HG03469 (cell line): ENCODE measurements around the gene DUSP9.
"Not testable (repeated sequence)": the region's sequence is repeated elsewhere in the genome, so short reads cannot be mapped to it uniquely, and the experiment has no call there.

Experiments used
- ATAC-seq: cut with Tn5 transposase; IDR thresholded peaks from one replicate; pipeline ENCODE4 v1.9.1; 2021; ENCODE audit warnings: mild to moderate bottlenecking, moderate library complexity, moderate number of reproducible peaks; ENCODE audit not compliant: unreplicated experiment

Gene DUSP9

DNA sequence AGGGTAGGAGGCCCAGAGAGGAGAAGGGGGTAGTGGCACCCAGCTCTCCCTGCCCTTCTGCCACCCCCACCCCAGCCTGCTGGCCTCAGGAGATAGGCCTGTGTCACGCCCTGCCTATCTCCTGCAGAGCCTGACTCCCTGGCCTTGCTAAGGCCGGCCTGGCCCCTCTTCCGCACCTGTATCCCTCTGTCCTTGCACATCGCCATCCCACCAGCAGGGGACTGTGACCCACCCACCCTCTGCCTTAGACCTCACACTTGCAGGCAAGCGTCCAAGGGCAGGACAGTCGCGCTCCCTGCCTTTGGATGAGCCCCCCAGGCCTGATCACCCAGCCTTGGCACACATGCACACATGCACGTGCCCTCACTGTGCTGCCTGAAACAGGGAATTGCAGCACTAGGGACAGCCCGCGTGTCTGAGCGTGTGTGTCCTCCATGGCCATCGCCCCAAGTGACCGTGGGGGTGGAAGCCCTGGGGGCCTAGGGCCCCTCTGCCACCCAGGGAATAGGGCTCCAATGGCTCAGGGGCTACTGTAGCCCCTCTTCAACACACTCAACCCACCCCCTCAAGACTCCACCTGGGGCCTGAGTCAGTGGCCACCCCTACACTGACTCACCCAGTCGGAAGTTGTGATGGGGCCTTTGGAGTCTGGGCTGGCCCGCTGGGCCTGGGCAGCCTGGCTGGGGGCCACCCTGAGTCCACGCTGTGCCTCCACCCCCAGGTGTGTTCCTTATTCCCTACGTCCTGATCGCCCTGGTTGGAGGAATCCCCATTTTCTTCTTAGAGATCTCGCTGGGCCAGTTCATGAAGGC is 42.9 kb downstream of the DUSP9 start:
- no peak for ATAC-seq

DNA sequence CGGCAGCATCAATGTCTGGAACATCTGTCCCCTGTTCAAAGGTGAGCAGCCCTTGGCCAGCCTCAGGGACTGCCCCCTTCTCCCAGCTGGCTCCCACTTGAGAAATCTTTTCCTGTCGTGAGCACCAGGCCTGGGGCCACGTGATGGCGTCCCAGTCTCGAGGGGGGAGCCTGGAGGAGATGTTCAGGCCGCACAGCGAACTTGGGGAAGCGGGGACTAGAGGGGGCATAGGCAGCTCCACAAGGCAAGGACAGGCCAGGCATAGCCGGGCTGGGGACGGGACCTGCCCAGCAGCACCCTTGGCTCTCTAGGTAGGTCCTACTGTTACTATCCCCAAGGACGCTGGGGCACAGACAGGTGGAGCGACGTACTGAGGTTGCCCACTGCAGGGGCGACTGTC is 43.5 kb downstream of the DUSP9 start:
- no peak for ATAC-seq

DNA sequence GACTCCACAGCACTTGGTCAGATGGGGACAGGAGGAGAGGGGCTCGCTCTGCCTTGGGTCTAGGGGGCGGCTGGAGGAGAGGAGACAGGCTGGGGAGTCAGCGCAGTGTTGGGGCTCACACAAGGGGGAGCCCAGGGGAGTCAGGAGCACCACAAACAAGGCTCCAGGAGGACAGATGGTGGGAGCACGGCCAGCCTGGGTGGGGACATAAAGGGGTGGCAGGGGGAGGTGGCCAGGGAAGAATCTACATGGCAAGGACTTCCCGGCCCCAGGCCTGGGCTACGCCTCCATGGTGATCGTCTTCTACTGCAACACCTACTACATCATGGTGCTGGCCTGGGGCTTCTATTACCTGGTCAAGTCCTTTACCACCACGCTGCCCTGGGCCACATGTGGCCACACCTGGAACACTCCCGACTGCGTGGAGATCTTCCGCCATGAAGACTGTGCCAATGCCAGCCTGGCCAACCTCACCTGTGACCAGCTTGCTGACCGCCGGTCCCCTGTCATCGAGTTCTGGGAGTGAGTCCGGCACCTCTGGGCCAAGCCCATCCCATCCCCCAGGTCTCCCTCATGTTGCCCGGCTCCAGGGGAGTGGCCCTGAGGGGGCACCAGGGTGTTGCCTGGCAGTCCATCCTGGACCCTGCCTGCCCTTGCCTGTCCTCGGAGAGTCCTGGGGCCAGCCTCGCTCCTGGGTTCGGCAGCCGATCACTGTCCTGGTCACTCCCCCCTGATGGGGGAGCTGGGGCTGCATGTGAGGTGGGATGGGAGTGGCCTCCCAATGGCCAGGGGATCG is 44.2 kb downstream of the DUSP9 start:
- ATAC-seq = not testable (repeated sequence)

DNA sequence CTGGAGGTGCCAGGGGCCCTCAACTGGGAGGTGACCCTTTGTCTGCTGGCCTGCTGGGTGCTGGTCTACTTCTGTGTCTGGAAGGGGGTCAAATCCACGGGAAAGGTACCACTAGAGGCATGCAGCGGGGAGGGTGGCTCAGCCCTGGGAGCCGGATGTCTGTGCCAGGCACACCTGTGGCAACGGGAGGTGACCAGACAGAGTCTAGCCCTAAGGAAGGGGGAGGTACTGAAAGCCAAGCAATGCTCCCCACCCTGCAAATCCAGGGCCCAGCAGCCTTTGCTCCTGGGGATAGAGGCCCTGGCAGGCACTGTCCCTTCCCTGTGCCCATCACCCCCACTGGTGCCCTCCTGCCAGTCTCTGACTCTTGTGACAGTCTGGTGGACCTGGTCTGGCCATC is 45.0 kb downstream of the DUSP9 start:
- no peak for ATAC-seq

DNA sequence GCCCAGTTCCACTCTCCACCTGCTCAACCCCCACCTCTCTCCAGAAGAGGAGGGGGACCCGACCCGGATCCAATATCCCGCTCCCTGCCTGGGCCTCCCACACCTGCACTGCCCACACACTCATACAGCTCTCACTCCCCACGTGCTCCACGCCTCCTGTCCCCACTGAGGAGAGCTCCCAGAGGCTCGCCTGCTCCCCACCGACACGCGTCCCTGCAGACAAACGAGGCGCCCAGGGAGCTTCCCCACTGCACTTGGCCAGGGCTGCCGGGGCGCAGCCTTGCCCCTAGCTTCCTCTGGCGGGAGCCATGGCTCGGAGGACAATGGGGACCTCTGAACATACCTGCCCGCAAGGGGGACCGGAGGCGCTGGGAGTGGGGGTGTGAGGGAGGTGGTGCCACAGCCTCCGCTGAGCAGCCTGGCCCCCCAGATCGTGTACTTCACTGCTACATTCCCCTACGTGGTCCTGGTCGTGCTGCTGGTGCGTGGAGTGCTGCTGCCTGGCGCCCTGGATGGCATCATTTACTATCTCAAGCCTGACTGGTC is 45.7 kb downstream of the DUSP9 start:
- ATAC-seq = no peak

DNA sequence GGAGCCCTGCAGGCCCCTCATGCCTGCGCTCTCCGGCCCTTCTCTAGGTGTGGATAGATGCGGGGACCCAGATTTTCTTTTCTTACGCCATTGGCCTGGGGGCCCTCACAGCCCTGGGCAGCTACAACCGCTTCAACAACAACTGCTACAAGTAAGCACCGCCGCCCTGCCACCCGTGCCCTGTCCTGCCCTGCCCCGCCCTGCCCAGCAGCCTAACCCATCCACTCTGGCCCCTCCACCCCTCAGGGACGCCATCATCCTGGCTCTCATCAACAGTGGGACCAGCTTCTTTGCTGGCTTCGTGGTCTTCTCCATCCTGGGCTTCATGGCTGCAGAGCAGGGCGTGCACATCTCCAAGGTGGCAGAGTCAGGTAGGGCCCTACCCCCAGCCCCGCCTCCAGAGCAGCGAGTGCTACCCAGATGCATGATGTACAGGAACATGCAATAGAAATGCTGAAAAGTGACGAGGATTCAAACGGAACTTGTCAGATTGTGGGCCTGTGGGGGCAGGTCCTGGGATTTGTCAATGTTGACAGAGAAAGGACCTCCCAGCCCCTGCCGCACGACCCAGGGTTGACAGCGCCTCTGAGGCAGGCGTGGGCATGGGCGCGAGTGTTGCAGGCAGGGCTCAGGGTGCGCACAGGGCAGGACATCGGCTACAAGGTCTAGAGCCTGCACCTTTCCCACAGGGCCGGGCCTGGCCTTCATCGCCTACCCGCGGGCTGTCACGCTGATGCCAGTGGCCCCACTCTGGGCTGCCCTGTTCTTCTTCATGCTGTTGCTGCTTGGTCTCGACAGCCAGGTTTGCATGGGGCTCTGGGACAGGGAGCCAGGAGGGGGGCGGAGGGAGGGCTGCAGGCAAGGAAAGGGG is 46.4 kb downstream of the DUSP9 start:
- ATAC-seq = no peak

DNA sequence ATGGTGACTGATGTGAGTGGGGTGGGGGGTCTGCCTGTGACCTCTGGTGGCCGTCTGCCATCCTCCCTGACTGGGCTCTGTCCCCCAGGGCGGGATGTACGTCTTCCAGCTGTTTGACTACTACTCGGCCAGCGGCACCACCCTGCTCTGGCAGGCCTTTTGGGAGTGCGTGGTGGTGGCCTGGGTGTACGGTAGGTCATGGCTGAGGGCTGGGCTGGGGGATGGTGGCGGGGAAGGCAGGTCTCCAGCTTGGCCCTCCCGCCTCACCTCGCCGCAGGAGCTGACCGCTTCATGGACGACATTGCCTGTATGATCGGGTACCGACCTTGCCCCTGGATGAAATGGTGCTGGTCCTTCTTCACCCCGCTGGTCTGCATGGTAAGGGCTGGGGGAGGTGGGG is 47.3 kb downstream of the DUSP9 start:
- not testable (repeated sequence) for ATAC-seq

DNA sequence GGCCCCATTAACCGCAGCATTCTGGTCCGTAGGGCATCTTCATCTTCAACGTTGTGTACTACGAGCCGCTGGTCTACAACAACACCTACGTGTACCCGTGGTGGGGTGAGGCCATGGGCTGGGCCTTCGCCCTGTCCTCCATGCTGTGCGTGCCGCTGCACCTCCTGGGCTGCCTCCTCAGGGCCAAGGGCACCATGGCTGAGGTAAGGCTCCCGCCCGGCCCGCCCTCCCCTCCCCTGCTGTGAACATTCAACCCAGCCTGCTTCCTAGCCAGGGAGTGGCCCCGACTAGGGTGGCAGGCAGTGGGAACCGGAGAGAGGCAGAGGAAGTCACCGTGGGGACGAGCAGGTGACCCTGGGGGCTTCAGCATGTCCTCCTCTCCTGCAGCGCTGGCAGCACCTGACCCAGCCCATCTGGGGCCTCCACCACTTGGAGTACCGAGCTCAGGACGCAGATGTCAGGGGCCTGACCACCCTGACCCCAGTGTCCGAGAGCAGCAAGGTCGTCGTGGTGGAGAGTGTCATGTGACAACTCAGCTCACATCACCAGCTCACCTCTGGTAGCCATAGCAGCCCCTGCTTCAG is 47.8 kb downstream of the DUSP9 start:
- no peak for ATAC-seq

DNA sequence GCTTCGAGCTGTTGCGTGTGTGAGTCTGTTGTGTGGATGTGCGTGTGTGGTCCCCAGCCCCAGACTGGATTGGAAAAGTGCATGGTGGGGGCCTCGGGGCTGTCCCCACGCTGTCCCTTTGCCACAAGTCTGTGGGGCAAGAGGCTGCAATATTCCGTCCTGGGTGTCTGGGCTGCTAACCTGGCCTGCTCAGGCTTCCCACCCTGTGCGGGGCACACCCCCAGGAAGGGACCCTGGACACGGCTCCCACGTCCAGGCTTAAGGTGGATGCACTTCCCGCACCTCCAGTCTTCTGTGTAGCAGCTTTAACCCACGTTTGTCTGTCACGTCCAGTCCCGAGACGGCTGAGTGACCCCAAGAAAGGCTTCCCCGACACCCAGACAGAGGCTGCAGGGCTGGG is 49.1 kb downstream of the DUSP9 start:
- no peak for ATAC-seq

DNA sequence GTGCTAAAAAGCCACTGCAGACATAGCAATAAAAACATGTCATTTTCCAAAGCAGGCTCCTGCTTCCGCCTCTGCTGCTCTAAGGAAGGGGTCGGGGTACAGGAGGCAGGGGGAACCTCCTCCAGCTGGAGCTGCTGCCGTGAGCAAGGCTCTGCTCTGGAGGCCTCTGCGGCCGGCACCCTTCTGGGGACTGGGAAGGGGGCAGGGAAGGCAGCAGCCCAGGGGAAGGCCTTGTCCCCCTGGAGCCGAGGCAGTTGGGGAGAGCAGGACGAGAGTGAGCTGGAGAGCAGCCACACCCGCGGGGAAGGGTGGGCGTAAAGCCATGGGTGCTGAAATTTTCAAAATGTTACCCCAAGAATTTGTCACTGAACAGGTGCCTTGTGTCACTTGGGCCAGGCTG is 49.5 kb downstream of the DUSP9 start:
- not testable (repeated sequence) for ATAC-seq

DNA sequence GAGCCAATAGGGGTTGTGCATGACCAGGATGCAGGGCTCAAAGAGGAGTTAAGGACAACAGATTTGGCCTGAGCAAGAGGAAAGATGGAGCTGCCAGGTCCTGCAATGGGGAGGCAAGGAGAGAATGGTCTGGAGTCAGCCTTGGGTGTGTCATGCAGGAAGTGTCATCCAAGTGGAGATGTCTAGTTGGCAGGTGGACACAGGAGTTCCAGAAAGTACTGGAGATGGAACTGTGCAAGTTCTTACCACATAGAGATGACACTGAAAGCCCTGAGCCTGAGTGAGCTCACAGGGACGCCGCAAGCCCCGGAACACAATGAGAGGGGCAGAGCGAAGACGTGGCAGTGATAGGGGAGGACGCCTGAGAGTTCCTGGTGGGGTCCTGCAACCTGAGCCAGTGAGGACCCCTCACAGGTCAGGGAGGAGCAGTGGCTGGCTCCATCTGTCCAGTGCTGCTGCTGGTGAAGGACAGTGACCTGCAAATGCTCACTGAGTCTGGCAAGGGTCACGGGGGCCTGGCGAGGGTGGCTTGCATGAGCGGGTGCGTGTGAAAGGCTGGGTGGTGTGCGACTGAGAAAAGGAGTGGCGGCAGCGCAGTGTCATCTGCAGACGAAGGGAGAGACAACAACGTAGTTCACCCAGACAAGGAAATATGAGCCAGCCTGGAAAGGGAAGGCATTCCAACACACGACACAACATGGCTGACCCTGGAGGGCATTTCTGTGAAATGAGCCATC is 50.2 kb downstream of the DUSP9 start:
- not testable (repeated sequence) for ATAC-seq

DNA sequence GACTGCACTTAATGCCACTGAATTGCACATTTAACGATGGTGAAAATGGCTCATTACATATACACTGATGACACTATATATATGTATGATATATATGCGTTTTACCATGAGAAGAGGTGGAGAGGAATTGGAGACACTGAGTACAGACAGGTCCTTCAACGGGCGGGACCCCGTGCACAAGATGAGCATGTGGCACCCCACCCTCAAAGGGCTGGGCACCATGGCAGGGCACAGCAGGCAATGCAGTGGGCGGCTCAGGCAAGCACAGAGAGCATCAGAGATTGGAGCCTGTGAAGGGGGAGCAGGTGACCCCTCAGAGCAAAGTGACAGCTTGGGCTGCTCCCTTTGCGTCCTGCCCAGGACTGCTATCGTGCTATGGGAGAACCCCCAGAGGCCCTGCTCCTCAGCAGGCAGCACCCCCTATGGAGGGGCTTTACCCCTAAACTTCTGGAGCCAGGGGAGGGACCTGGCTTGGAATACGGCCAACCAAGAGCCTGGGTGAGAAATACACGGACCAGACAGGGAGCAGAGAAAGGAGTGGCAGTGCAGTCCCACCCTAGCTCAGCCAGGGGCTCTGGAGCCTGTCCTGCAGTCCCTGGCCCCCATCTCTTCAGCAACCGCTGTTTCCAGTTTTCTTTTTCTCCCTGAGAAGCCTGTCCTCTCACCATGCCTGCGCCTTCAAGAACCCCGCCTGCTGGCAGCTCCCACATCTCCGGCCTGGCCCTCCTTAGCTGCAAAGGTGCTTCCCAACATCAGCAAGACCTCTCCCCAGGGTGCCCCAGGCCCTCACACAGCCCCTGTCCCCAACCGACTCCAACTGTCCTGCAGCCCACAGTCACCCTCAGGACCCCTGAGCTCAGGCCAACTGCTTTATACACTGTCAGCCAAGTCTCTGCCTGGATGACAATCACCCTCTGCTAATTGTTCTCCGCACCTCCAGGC is 51.2 kb downstream of the DUSP9 start:
- no peak for ATAC-seq

DNA sequence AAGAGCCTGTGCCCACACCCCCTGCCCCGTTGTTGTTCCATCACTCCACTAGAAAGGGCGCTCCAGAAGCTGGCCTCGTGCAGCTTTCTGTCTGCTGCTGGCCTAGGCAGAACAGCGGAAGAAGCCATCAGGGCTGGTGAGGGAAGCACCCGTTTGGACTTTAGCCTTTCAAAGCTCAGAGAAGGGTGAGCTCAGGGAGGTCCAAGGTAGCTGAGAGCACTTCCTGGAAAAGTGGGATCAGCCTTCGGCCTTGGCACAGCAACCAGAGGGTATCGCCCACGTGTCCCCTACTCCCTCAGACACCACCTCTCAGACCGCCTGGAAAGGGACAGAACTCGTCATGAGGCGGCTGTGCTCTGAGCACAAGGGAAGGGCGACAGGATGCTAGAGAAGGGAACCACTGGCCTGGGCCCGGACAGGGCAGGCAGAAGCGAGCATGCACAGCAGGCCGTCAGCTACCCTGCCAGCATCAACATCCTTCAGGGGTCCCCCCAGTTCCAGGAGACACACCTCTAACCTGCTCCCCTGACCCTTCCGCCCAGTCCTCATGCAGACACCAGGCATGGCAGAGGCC is 52.3 kb downstream of the DUSP9 start:
- not testable (repeated sequence) for ATAC-seq

DNA sequence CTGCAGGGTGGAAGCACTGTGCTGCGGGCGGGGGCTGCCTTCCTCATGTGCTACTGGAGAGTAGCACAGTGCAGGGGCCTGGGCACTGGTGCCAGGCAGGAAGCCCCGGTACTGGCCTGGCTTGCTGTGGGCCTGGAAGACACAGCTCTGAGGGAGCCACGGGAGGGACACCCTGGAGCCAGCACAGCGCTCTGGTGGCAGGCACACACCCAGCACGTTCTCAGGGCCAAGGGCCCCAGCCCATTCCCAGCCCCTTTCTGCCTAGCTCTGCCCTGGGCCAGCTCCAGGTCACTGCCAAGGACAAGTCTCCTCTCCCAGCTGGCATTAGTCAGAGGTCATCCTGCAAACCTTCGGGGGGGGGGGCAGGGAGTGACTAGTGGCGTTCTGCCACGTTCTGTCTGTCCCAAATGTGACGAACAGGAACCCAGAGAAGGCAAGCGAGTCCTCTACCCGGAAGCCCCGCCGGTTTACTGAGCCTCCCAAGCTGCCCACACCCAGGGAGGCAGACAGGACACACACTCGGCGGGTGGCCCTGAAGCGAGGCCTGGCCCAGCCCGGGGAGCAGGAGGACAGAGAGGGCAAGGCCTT is 52.9 kb downstream of the DUSP9 start:
- not testable (repeated sequence) for ATAC-seq

DNA sequence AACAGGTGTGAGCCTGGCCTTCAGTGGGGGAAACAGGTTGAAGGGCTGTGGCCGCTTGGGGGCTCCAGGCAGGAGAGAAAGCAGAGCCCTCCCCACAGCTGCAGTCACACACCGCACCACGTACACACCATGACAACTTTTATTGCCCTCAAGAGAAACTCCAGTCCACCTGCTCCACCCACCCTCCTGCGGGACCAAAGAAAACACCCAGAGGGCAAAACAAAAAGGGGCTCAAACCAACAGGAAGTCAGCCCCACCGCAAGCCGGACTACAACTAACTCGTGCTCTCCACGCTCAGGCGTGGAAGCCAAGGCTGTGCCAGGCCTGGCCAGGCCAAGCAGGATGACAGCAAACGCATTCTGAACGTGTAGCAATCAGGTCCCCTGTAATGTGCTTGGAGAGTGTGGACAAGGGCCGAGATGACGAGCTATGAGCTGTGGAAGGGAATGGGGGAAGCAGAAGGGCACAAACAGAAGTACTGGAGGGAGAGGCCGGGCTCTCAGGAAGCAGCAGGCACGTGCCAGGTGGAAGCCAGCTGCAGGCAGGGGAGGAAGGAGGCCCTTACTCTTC is 53.5 kb downstream of the DUSP9 start:
- no peak for ATAC-seq
